HepG2 (cell line): Measurements from ENCODE around the gene H1-8. TPM values are rescaled to one million over a fixed set of nuclear protein-coding genes. Genes with fewer than 3 reads are reported as not detected.
A peak's percentile ranks its signal among the peaks of the same experiment; 100 is the strongest.

ENCODE experiments used
- EP300 ChIP-seq, 3 experiments: sonication (generic) in 1 of 3; formaldehyde crosslinking in 1 of 3; IDR thresholded peaks; 2 replicates each; pipeline versions ENCODE4 v1.5.1 to v1.6.1; 2011 to 2020; ENCODE audit warnings: low read depth in 2 of 3, low read length in 2 of 3, borderline replicate concordance in 1 of 3, improper control_type of control experiment in 1 of 3, mild to moderate bottlenecking in 1 of 3, missing genetic modification reagents in 1 of 3, moderate library complexity in 1 of 3
- HDAC1 ChIP-seq: sonication (generic); formaldehyde crosslinking; IDR thresholded peaks from 2 replicates; pipeline ENCODE4 v1.5.1; 2020; ENCODE audit warnings: mild to moderate bottlenecking, missing genetic modification reagents
- HNRNPLL ChIP-seq: fragments of 200-400 bp; formaldehyde crosslinking; IDR thresholded peaks from 2 replicates; pipeline ENCODE4 v1.6.1; 2017; ENCODE audit warnings: mild to moderate bottlenecking, low read depth, low read length; ENCODE audit not compliant: poor library complexity, severe bottlenecking
- HNRNPUL1 ChIP-seq: fragments of 200-400 bp; formaldehyde crosslinking; IDR thresholded peaks from 2 replicates; pipeline ENCODE4 v1.6.1; 2017; ENCODE audit warnings: low read depth, mild to moderate bottlenecking, low read length, moderate library complexity
- HOXA3 ChIP-seq: sonication (generic); formaldehyde crosslinking; IDR thresholded peaks from 2 replicates; pipeline ENCODE4 v1.5.0; 2020; ENCODE audit warnings: missing genetic modification reagents
- IKZF5 ChIP-seq: IDR thresholded peaks from 2 replicates; pipeline ENCODE4 v1.6.1; 2018; ENCODE audit warnings: missing genetic modification reagents, mild to moderate bottlenecking, missing compliant biosample characterization
- KLF15 ChIP-seq: sonication (generic); formaldehyde crosslinking; IDR thresholded peaks from 2 replicates; pipeline ENCODE4 v1.8.1; 2023; ENCODE audit warnings: borderline replicate concordance, mild to moderate bottlenecking, inconsistent platforms, missing genetic modification reagents, mixed read lengths
- RERE ChIP-seq: IDR thresholded peaks from 2 replicates; pipeline ENCODE4 v1.6.1; 2016; ENCODE audit warnings: low read depth, missing genetic modification reagents, missing compliant biosample characterization
- TFDP2 ChIP-seq: sonication (generic); formaldehyde crosslinking; IDR thresholded peaks from 2 replicates; pipeline ENCODE4 v1.4.0; 2020; ENCODE audit warnings: missing genetic modification reagents
- TGIF2 ChIP-seq: IDR thresholded peaks from 2 replicates; pipeline ENCODE4 v1.6.1; 2016; ENCODE audit warnings: control low read depth, missing compliant biosample characterization
- TIGD3 ChIP-seq: sonication (generic); formaldehyde crosslinking; IDR thresholded peaks from 2 replicates; pipeline ENCODE4 v1.5.1; 2020; ENCODE audit warnings: mild to moderate bottlenecking, missing genetic modification reagents, borderline replicate concordance
- TOE1 ChIP-seq: sonication (generic); formaldehyde crosslinking; IDR thresholded peaks from 2 replicates; pipeline ENCODE4 v1.4.0; 2020; ENCODE audit warnings: mild to moderate bottlenecking, missing genetic modification reagents
- ZBTB38 ChIP-seq: sonication (generic); formaldehyde crosslinking; IDR thresholded peaks from 2 replicates; pipeline ENCODE4 v1.5.1; 2020; ENCODE audit warnings: mild to moderate bottlenecking, missing genetic modification reagents
- ZNF639 ChIP-seq: conservative IDR thresholded peaks from 2 replicates; pipeline ENCODE4 v1.6.1; 2018; ENCODE audit warnings: missing genetic modification reagents
- polyA plus RNA-seq, 8 experiments: library from polyadenylated mRNA; depleted of rRNA in 3 of 8; stranded (reverse) in 7 of 8; unstranded in 1 of 8; fragments of >200 nt; fragmentation: Illumina TruSeq in 4 of 8; extraction: Trizol in 4 of 8; gene quantifications; 2 replicates each; pipeline versions ENCODE4 v1.2.1 to v1.2.3, GENCODE V29; 2011 to 2016; ENCODE audit warnings: low read depth in 4 of 8, missing spikeins in 1 of 8, mixed read lengths in 1 of 8; ENCODE audit not compliant: insufficient read depth in 1 of 8
- total RNA-seq, 5 experiments: library from RNA; depleted of rRNA; stranded (reverse); fragments of >200 nt; fragmentation: Illumina TruSeq; extraction: Trizol; gene quantifications; 2 replicates each; pipeline ENCODE4 v1.2.3, GENCODE V29; 2016; ENCODE audit warnings: low read depth in 1 of 5

Gene H1-8
- total and polyA plus RNA-seq, 2 of the 13 experiments (the other 11 are each of a cell fraction or from before 2014, with no cell fraction given) = 0.08 TPM; not detected in 1

- TF ChIP-seq HOXA3 (CRISPR knock-in tag) = peak; percentile 11; the same call in 1 of the 2 replicates
- TF ChIP-seq HNRNPLL = peak; percentile 40
- peak; percentile 74 for TF ChIP-seq IKZF5 (CRISPR knock-in tag)
- TF ChIP-seq RERE (CRISPR knock-in tag) = 0 out of 2 replicates have a peak, but pooled peaks have one; percentile 8
- TF ChIP-seq KLF15 (CRISPR knock-in tag) = no peak
- TF ChIP-seq TOE1 (CRISPR knock-in tag) = no peak
- no peak for TF ChIP-seq HNRNPUL1
- no peak; the same call in 1 of the 2 replicates for TF ChIP-seq ZBTB38 (CRISPR knock-in tag)
- peak; percentile 88; the same call in 1 of the 2 replicates for TF ChIP-seq TGIF2 (CRISPR knock-in tag)
- TF ChIP-seq HDAC1 = peak; percentile 76
- TF ChIP-seq EP300 (IDR thresholded peaks at IDR 0.05; ENCODE audit: low read depth in 2 of 2, low read length in 2 of 2) = peak in 1 of 2 experiments; percentile 61; a peak in 2 of 4 replicates
- peak; percentile 11; the same call in 1 of the 2 replicates for TF ChIP-seq EP300 (CRISPR knock-in tag; IDR thresholded peaks at IDR 0.05; ENCODE audit: borderline replicate concordance)
- no peak for TF ChIP-seq TFDP2 (CRISPR knock-in tag)
- TF ChIP-seq TIGD3 (CRISPR knock-in tag) = no peak
- no peak for TF ChIP-seq ZNF639 (CRISPR knock-in tag)
Measured at GRCh38 chr3:129596194-129597086, 53.5 kb downstream of the H1-8 start (continued).
